ENCODE measurements around the gene SPO11.

The SPO11 gene

DNA sequence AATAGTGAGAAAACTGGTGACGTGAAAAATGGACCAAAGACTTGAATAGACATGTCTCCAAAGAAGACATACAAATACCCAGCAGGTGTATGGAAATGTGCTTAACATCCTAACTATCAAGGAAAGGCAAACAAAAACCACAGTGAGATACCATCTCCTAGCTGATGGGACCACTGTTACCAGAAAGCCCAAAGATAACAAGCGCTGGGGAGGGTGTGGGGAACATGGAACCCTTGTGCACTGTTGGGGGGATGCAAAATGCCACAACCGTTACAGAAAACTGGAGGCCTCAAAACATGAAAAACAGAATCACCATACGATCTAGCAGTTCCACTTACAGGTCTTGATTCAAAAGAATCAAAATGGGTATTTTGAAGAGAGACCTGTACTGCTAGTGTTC lies 41.8 kb downstream of the SPO11 start:
- DNase-seq (ENCODE audit: low read depth in 1 of 2, low spot score in 1 of 2): no peak
- Histone ChIP-seq H3K27ac (replicated peaks) (no peak overlapping the region), H3K27me3 (ENCODE audit: insufficient read depth, poor library complexity, severe bottlenecking) (no peaks in the 10 kb centered on the region), H3K4me3 (replicated peaks; ENCODE audit: insufficient read depth, low read length) (no peak overlapping the region)
- TF ChIP-seq GABPA (IDR thresholded peaks at IDR 0.05; ENCODE audit: low read depth) (no peak), POLR2AphosphoS5 (IDR thresholded peaks at IDR 0.05; ENCODE audit: low read depth) (no peak), SPI1 (IDR thresholded peaks at IDR 0.05; ENCODE audit: borderline replicate concordance, low read depth) (no peak)
- TF ChIP-seq, protein P1, sequence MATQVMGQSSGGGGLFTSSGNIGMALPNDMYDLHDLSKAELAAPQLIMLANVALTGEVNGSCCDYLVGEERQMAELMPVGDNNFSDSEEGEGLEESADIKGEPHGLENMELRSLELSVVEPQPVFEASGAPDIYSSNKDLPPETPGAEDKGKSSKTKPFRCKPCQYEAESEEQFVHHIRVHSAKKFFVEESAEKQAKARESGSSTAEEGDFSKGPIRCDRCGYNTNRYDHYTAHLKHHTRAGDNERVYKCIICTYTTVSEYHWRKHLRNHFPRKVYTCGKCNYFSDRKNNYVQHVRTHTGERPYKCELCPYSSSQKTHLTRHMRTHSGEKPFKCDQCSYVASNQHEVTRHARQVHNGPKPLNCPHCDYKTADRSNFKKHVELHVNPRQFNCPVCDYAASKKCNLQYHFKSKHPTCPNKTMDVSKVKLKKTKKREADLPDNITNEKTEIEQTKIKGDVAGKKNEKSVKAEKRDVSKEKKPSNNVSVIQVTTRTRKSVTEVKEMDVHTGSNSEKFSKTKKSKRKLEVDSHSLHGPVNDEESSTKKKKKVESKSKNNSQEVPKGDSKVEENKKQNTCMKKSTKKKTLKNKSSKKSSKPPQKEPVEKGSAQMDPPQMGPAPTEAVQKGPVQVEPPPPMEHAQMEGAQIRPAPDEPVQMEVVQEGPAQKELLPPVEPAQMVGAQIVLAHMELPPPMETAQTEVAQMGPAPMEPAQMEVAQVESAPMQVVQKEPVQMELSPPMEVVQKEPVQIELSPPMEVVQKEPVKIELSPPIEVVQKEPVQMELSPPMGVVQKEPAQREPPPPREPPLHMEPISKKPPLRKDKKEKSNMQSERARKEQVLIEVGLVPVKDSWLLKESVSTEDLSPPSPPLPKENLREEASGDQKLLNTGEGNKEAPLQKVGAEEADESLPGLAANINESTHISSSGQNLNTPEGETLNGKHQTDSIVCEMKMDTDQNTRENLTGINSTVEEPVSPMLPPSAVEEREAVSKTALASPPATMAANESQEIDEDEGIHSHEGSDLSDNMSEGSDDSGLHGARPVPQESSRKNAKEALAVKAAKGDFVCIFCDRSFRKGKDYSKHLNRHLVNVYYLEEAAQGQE (IDR thresholded peaks at IDR 0.05; ENCODE audit: insufficient replicate concordance, low read depth): no peak
- TF ChIP-seq, protein P2, sequence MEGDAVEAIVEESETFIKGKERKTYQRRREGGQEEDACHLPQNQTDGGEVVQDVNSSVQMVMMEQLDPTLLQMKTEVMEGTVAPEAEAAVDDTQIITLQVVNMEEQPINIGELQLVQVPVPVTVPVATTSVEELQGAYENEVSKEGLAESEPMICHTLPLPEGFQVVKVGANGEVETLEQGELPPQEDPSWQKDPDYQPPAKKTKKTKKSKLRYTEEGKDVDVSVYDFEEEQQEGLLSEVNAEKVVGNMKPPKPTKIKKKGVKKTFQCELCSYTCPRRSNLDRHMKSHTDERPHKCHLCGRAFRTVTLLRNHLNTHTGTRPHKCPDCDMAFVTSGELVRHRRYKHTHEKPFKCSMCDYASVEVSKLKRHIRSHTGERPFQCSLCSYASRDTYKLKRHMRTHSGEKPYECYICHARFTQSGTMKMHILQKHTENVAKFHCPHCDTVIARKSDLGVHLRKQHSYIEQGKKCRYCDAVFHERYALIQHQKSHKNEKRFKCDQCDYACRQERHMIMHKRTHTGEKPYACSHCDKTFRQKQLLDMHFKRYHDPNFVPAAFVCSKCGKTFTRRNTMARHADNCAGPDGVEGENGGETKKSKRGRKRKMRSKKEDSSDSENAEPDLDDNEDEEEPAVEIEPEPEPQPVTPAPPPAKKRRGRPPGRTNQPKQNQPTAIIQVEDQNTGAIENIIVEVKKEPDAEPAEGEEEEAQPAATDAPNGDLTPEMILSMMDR (IDR thresholded peaks at IDR 0.05; ENCODE audit: insufficient read depth, low read length): no peak

DNA sequence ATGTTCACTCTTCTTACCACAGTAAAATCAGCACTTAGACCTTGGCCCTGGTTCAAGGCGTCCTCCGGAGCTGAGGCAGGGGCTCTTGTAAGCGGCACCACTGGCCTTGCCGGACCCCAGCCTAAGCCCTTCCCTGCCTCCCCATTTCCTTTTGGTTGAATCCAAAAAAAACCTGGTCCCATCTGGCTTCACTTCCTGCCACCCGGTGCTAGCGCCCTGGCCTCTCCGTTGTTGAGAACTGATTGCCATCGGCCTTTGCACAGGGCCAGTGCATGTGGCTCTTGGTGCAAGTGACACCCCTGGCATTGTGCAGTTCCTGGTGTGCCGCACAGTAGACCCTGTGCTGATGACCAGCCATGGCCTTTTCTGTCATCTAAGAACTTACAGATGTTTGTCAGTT lies 42.6 kb downstream of the SPO11 start:
- TF ChIP-seq, protein P2 (IDR thresholded peaks at IDR 0.05; ENCODE audit: insufficient read depth, low read length): no peak
- TF ChIP-seq POLR2AphosphoS5 (IDR thresholded peaks at IDR 0.05; ENCODE audit: low read depth) (no peak), SPI1 (IDR thresholded peaks at IDR 0.05; ENCODE audit: borderline replicate concordance, low read depth) (no peak), GABPA (IDR thresholded peaks at IDR 0.05; ENCODE audit: low read depth) (no peak)
- TF ChIP-seq, protein P1 (IDR thresholded peaks at IDR 0.05; ENCODE audit: insufficient replicate concordance, low read depth): no peak
- Histone ChIP-seq H3K27ac (replicated peaks) (no peak overlapping the region), H3K4me3 (replicated peaks; ENCODE audit: insufficient read depth, low read length) (no peak overlapping the region), H3K27me3 (ENCODE audit: insufficient read depth, poor library complexity, severe bottlenecking) (no peaks in the 10 kb centered on the region)
- DNase-seq (ENCODE audit: low read depth in 1 of 2, low spot score in 1 of 2): no peak

DNA sequence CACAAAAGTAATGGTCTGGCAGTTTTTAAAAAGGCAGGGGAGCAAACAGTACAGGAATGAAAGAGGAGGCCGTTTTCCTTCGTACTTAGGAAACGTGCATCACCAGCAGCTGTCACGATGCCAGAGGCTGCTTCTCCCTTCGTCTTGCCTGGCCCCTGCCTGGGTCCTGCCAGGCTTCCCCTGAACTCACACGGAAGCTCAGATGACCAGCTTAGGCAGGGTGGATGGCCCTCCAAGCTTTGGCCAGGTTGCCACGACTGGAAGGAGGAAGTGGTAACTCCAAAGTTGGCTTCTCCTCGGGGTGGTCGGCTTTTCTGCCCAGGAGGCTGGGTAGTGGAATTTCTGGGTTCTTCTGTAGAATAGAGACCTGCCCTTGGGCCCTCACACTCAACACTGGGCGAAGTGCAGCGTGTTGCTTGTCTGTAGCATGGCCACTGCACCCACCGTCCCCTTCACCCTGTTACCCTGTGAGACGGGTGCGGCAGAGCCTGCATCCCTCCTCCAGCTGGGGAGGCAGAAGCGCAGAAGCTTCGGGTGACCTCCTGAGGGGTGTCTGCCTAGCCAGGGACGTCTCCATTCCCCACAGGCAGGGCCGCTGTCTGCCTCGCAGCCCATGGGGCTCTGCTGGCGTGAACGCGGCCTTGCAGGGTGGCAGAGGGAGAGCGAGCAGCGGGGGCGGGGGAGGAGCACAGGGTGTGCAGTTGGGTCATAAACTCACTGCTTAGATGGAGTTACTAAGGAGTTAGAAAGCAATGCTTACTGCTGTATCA lies 43.2 kb downstream of the SPO11 start:
- TF ChIP-seq, protein P2 (IDR thresholded peaks at IDR 0.05; ENCODE audit: insufficient read depth, low read length): no peak
- TF ChIP-seq, protein P1 (IDR thresholded peaks at IDR 0.05; ENCODE audit: insufficient replicate concordance, low read depth): no peak
- TF ChIP-seq POLR2AphosphoS5 (IDR thresholded peaks at IDR 0.05; ENCODE audit: low read depth) (peak; percentile 20; the same call in 1 of the 2 replicates), SPI1 (IDR thresholded peaks at IDR 0.05; ENCODE audit: borderline replicate concordance, low read depth) (no peak)
- Histone ChIP-seq H3K27ac (replicated peaks) (no peak overlapping the region), H3K4me3 (replicated peaks; ENCODE audit: insufficient read depth, low read length) (no peak overlapping the region), H3K27me3 (ENCODE audit: insufficient read depth, poor library complexity, severe bottlenecking) (no peaks in the 10 kb centered on the region)
- no peak for DNase-seq (ENCODE audit: low read depth in 1 of 2, low spot score in 1 of 2)

Measured in HL-60 (cell line).